NT2/D1 (cell line): ENCODE data around the gene IL15RA.

Experiments
- DNase-seq: peaks from one replicate; pipeline ENCODE4 v3.0.0-alpha.2; 2011; ENCODE audit warnings: low read depth, low spot score
- H3K27me3 ChIP-seq: 2 replicates; pipeline ENCODE4 v1.6.0; 2011; ENCODE audit warnings: mild to moderate bottlenecking; ENCODE audit not compliant: insufficient read length, insufficient read depth
- H3K36me3 ChIP-seq: 2 replicates; pipeline ENCODE4 v1.6.1; 2011; ENCODE audit warnings: mild to moderate bottlenecking, low read length, mixed read lengths; ENCODE audit not compliant: insufficient read depth, insufficient read length
- H3K4me1 ChIP-seq: 2 replicates; pipeline ENCODE4 v1.5.1; 2011; ENCODE audit not compliant: insufficient read depth, insufficient read length
- H3K4me3 ChIP-seq: 2 replicates; pipeline ENCODE4 v1.5.1; 2011; ENCODE audit warnings: low read depth; ENCODE audit not compliant: insufficient read length
- H3K9ac ChIP-seq: 2 replicates; pipeline ENCODE4 v1.6.0; 2011; ENCODE audit warnings: low read depth; ENCODE audit not compliant: insufficient read length
- H3K9me3 ChIP-seq: 2 replicates; pipeline ENCODE4 v1.5.1; 2011; ENCODE audit warnings: mild to moderate bottlenecking, low read length; ENCODE audit not compliant: insufficient read depth
- SUZ12 ChIP-seq: IDR thresholded peaks from 2 replicates; pipeline ENCODE4 v1.6.1; 2011; ENCODE audit not compliant: insufficient read length, insufficient read depth; ENCODE audit errors: extremely low read depth
- YY1 ChIP-seq: IDR thresholded peaks from 2 replicates; pipeline ENCODE4 v1.6.1; 2011; ENCODE audit not compliant: insufficient read length, insufficient read depth
- ZNF274 ChIP-seq: IDR thresholded peaks from 2 replicates; pipeline ENCODE4 v1.6.1; 2011; ENCODE audit warnings: mild to moderate bottlenecking, low read depth, low read length

The IL15RA gene

GRCh38 chr10:6002809-6003510 lies 25.6 kb upstream of the IL15RA start:
- H3K9ac ChIP-seq, result no peak overlapping the region
- TF ChIP-seq ZNF274, result no peak
- TF ChIP-seq SUZ12, result no peak
- no peak for TF ChIP-seq YY1
- peaks cover 13% of the 10 kb centered on the region; the same call in 1 of the 2 replicates for H3K9me3 ChIP-seq
- no peak for DNase-seq
- H3K4me3 ChIP-seq, result no peak overlapping the region
- H3K4me1 ChIP-seq, result no peaks in the 10 kb centered on the region
- H3K36me3 ChIP-seq, result no peaks in the 10 kb centered on the region
- H3K27me3 ChIP-seq, result no peaks in the 10 kb centered on the region

GRCh38 chr10:5999440-6000165 lies 22.3 kb upstream of the IL15RA start:
- TF ChIP-seq SUZ12, result no peak
- no peak overlapping the region for H3K9ac ChIP-seq

GRCh38 chr10:5996696-5997095 lies 19.4 kb upstream of the IL15RA start:
- Histone ChIP-seq H3K9ac (no peak overlapping the region), H3K9me3 (peaks cover 7% of the 10 kb centered on the region), H3K4me3 (no peak overlapping the region), H3K4me1 (no peaks in the 10 kb centered on the region), H3K27me3 (no peaks in the 10 kb centered on the region), H3K36me3 (no peaks in the 10 kb centered on the region)
- TF ChIP-seq YY1 (no peak), SUZ12 (no peak), ZNF274 (no peak)
- DNase-seq, result no peak

More at GRCh38 chr10:5999440-6000165, 22.3 kb upstream of the IL15RA start:
- no peaks in the 10 kb centered on the region for H3K36me3 ChIP-seq
- no peak for DNase-seq
- no peak overlapping the region for H3K4me3 ChIP-seq
- no peaks in the 10 kb centered on the region for H3K9me3 ChIP-seq
- no peaks in the 10 kb centered on the region for H3K4me1 ChIP-seq
- H3K27me3 ChIP-seq, result no peaks in the 10 kb centered on the region

GRCh38 chr10:5992398-5992797 lies 15.1 kb upstream of the IL15RA start:
- no peaks in the 10 kb centered on the region for H3K4me1 ChIP-seq
- H3K9ac ChIP-seq, result no peak overlapping the region
- H3K36me3 ChIP-seq, result no peaks in the 10 kb centered on the region
- H3K9me3 ChIP-seq, result peaks cover 11% of the 10 kb centered on the region
- H3K27me3 ChIP-seq, result no peaks in the 10 kb centered on the region
- H3K4me3 ChIP-seq, result no peak overlapping the region
- TF ChIP-seq SUZ12, result no peak
- TF ChIP-seq ZNF274, result no peak
- TF ChIP-seq YY1, result no peak
- DNase-seq, result no peak

- H3K9ac ChIP-seq, result no peak overlapping the region
- no peaks in the 10 kb centered on the region for H3K27me3 ChIP-seq
- H3K9me3 ChIP-seq, result peaks cover 11% of the 10 kb centered on the region
- TF ChIP-seq YY1 (no peak), SUZ12 (no peak), ZNF274 (no peak)
- H3K36me3 ChIP-seq, result no peaks in the 10 kb centered on the region
- H3K4me1 ChIP-seq, result no peaks in the 10 kb centered on the region
- no peak for DNase-seq
- no peak overlapping the region for H3K4me3 ChIP-seq
Measured at GRCh38 chr10:5991708-5992107, 14.4 kb upstream of the IL15RA start.

- TF ChIP-seq SUZ12, result no peak
- no peak for TF ChIP-seq YY1
- no peak for TF ChIP-seq ZNF274
- Histone ChIP-seq H3K9ac (no peak overlapping the region), H3K4me3 (no peak overlapping the region), H3K4me1 (no peaks in the 10 kb centered on the region), H3K27me3 (no peaks in the 10 kb centered on the region), H3K36me3 (no peaks in the 10 kb centered on the region), H3K9me3 (peaks cover 11% of the 10 kb centered on the region)
- no peak for DNase-seq
Measured at GRCh38 chr10:5989756-5990155, 12.4 kb upstream of the IL15RA start.

GRCh38 chr10:5988336-5988920 lies 11.1 kb upstream of the IL15RA start:
- Histone ChIP-seq H3K27me3 (no peaks in the 10 kb centered on the region), H3K4me3 (no peak overlapping the region), H3K36me3 (no peaks in the 10 kb centered on the region), H3K9me3 (peaks cover 11% of the 10 kb centered on the region), H3K9ac (no peak overlapping the region), H3K4me1 (no peaks in the 10 kb centered on the region)
- TF ChIP-seq YY1 (no peak), ZNF274 (no peak), SUZ12 (no peak)
- DNase-seq, result no peak

GRCh38 chr10:5987747-5988146 lies 10.4 kb upstream of the IL15RA start:
- TF ChIP-seq ZNF274 (no peak), YY1 (no peak), SUZ12 (no peak)
- Histone ChIP-seq H3K9me3 (peaks cover 11% of the 10 kb centered on the region), H3K9ac (no peak overlapping the region), H3K4me3 (no peak overlapping the region), H3K27me3 (no peaks in the 10 kb centered on the region), H3K36me3 (no peaks in the 10 kb centered on the region), H3K4me1 (no peaks in the 10 kb centered on the region)
- DNase-seq, result no peak
